H1 (cell line): ENCODE measurements around the gene GPR61. TPM values are rescaled to one million over a fixed set of nuclear protein-coding genes. Genes with fewer than 3 reads are reported as not detected.

ENCODE experiments used
- polyA plus RNA-seq, 7 experiments: library from polyadenylated mRNA; depleted of rRNA in 3 of 7; stranded (reverse) in 5 of 7; unstranded in 2 of 7; fragments of >200 nt in 5 of 7; fragments of 200-250 nt in 2 of 7; gene quantifications; 1 replicate in 5 of 7; 2 replicates in 1 of 7; 4 replicates in 1 of 7; pipeline versions ENCODE4 v1.2.1 to v1.2.3, GENCODE V29; 2011 to 2013; ENCODE audit warnings: missing spikeins in 2 of 7, mixed read lengths in 2 of 7
- total RNA-seq: library from RNA; stranded (reverse); fragmentation: NEBNext Ultra II Directional; extraction: Animal tissue kit (Norgen Biotek cat#: 25700); gene quantifications from 2 replicates; pipeline ENCODE4 v1.2.1, GENCODE V29; 2021
- TF ChIP-seq, protein P1 (sequence below): fragments of 300-600 bp; sonication (generic); IDR thresholded peaks from 2 replicates; pipeline ENCODE4 v1.7.1; 2012; ENCODE audit warnings: low read length, moderate library complexity, mild to moderate bottlenecking, inconsistent platforms; ENCODE audit not compliant: insufficient replicate concordance

The GPR61 gene
- total and polyA plus RNA-seq, 2 of the 8 experiments (the other 6 are each of a cell fraction or from before 2014, with no cell fraction given), result 0.41 to 0.53 TPM

GRCh38 chr1:109529881-109530456 is 9.7 kb upstream of the GPR61 start (continued):
- TF ChIP-seq, protein P1, sequence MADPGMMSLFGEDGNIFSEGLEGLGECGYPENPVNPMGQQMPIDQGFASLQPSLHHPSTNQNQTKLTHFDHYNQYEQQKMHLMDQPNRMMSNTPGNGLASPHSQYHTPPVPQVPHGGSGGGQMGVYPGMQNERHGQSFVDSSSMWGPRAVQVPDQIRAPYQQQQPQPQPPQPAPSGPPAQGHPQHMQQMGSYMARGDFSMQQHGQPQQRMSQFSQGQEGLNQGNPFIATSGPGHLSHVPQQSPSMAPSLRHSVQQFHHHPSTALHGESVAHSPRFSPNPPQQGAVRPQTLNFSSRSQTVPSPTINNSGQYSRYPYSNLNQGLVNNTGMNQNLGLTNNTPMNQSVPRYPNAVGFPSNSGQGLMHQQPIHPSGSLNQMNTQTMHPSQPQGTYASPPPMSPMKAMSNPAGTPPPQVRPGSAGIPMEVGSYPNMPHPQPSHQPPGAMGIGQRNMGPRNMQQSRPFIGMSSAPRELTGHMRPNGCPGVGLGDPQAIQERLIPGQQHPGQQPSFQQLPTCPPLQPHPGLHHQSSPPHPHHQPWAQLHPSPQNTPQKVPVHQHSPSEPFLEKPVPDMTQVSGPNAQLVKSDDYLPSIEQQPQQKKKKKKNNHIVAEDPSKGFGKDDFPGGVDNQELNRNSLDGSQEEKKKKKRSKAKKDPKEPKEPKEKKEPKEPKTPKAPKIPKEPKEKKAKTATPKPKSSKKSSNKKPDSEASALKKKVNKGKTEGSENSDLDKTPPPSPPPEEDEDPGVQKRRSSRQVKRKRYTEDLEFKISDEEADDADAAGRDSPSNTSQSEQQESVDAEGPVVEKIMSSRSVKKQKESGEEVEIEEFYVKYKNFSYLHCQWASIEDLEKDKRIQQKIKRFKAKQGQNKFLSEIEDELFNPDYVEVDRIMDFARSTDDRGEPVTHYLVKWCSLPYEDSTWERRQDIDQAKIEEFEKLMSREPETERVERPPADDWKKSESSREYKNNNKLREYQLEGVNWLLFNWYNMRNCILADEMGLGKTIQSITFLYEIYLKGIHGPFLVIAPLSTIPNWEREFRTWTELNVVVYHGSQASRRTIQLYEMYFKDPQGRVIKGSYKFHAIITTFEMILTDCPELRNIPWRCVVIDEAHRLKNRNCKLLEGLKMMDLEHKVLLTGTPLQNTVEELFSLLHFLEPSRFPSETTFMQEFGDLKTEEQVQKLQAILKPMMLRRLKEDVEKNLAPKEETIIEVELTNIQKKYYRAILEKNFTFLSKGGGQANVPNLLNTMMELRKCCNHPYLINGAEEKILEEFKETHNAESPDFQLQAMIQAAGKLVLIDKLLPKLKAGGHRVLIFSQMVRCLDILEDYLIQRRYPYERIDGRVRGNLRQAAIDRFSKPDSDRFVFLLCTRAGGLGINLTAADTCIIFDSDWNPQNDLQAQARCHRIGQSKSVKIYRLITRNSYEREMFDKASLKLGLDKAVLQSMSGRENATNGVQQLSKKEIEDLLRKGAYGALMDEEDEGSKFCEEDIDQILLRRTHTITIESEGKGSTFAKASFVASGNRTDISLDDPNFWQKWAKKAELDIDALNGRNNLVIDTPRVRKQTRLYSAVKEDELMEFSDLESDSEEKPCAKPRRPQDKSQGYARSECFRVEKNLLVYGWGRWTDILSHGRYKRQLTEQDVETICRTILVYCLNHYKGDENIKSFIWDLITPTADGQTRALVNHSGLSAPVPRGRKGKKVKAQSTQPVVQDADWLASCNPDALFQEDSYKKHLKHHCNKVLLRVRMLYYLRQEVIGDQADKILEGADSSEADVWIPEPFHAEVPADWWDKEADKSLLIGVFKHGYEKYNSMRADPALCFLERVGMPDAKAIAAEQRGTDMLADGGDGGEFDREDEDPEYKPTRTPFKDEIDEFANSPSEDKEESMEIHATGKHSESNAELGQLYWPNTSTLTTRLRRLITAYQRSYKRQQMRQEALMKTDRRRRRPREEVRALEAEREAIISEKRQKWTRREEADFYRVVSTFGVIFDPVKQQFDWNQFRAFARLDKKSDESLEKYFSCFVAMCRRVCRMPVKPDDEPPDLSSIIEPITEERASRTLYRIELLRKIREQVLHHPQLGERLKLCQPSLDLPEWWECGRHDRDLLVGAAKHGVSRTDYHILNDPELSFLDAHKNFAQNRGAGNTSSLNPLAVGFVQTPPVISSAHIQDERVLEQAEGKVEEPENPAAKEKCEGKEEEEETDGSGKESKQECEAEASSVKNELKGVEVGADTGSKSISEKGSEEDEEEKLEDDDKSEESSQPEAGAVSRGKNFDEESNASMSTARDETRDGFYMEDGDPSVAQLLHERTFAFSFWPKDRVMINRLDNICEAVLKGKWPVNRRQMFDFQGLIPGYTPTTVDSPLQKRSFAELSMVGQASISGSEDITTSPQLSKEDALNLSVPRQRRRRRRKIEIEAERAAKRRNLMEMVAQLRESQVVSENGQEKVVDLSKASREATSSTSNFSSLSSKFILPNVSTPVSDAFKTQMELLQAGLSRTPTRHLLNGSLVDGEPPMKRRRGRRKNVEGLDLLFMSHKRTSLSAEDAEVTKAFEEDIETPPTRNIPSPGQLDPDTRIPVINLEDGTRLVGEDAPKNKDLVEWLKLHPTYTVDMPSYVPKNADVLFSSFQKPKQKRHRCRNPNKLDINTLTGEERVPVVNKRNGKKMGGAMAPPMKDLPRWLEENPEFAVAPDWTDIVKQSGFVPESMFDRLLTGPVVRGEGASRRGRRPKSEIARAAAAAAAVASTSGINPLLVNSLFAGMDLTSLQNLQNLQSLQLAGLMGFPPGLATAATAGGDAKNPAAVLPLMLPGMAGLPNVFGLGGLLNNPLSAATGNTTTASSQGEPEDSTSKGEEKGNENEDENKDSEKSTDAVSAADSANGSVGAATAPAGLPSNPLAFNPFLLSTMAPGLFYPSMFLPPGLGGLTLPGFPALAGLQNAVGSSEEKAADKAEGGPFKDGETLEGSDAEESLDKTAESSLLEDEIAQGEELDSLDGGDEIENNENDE, result no peak
